HEK293 (cell line): Measurements from ENCODE around the gene LYPLAL1.

Experiments
- CTCF ChIA-PET: fragments of 350-600 bp; formaldehyde crosslinking; extraction: SDS; loops from one replicate; lab custom pipeline; 2021; ENCODE audit warnings: antibody characterized with exemption; lab: Yijun Ruan, JAX
- POLR2A ChIA-PET: fragments of 300-600 bp; formaldehyde crosslinking; extraction: SDS; loops from one replicate; lab custom pipeline; 2020; ENCODE audit warnings: antibody characterized with exemption, inconsistent platforms; lab: Yijun Ruan, JAX
- H3K27ac ChIP-seq: fragments of 200-500 bp; sonication (Bioruptor generic); 2 replicates; pipeline ENCODE4 v1.5.1; 2014; ENCODE audit warnings: low read depth, low read length, control low read depth, inconsistent platforms; ENCODE audit errors: extremely low read depth
- H3K36me3 ChIP-seq, 2 experiments: fragments of 200-500 bp in 1 of 2; sonication (Bioruptor generic) in 1 of 2; 1 replicate in 1 of 2; 2 replicates in 1 of 2; pipeline ENCODE4 v1.5.1; 2014 to 2017; ENCODE audit warnings: inconsistent platforms in 2 of 2, low read length in 2 of 2; ENCODE audit not compliant: control insufficient read depth in 2 of 2, insufficient read depth in 1 of 2
- H3K4me1 ChIP-seq: fragments of 200-500 bp; sonication (Bioruptor generic); 2 replicates; pipeline ENCODE4 v1.5.1; 2014; ENCODE audit warnings: mild to moderate bottlenecking, low read length, inconsistent platforms; ENCODE audit not compliant: control insufficient read depth, insufficient read depth
- H3K4me3 ChIP-seq: 2 replicates; pipeline ENCODE4 v1.5.1; 2011; ENCODE audit warnings: low read depth, mild to moderate bottlenecking, control low read depth, low read length, moderate library complexity
- H3K9me3 ChIP-seq: fragments of 200-500 bp; sonication (Bioruptor generic); 2 replicates; pipeline ENCODE4 v1.5.1; 2014; ENCODE audit warnings: low read depth, low read length, inconsistent platforms; ENCODE audit not compliant: control insufficient read depth, insufficient read depth
- FEZF1 ChIP-seq: fragments of 450-650 bp; formaldehyde crosslinking; IDR thresholded peaks from 2 replicates; pipeline ENCODE4 v1.5.1; 2016; ENCODE audit warnings: missing biosample characterization, missing genetic modification characterization
- GLI4 ChIP-seq: fragments of 450-650 bp; formaldehyde crosslinking; IDR thresholded peaks from 2 replicates; pipeline ENCODE4 v1.5.1; 2016; ENCODE audit warnings: missing biosample characterization, missing genetic modification characterization
- SP2 ChIP-seq: fragments of 450-650 bp; formaldehyde crosslinking; IDR thresholded peaks from 2 replicates; pipeline ENCODE4 v1.5.1; 2016; ENCODE audit warnings: missing biosample characterization, missing genetic modification characterization
- TCF7L2 ChIP-seq: IDR thresholded peaks from 2 replicates; pipeline ENCODE4 v1.6.1; 2011; ENCODE audit warnings: low read depth, mild to moderate bottlenecking, inconsistent platforms, low read length, moderate library complexity, borderline replicate concordance
- ZBTB8A ChIP-seq: fragments of 450-650 bp; formaldehyde crosslinking; IDR thresholded peaks from 2 replicates; pipeline ENCODE4 v1.5.1; 2016; ENCODE audit warnings: missing biosample characterization, missing genetic modification characterization
- ZNF19 ChIP-seq: fragments of 450-650 bp; formaldehyde crosslinking; IDR thresholded peaks from 2 replicates; pipeline ENCODE4; 2016; ENCODE audit warnings: missing biosample characterization, missing genetic modification characterization, low read depth
- ZNF2 ChIP-seq: fragments of 450-650 bp; formaldehyde crosslinking; IDR thresholded peaks from 2 replicates; pipeline ENCODE4 v1.5.1; 2016; ENCODE audit warnings: missing biosample characterization, missing genetic modification characterization
- ZNF202 ChIP-seq: fragments of 450-650 bp; formaldehyde crosslinking; IDR thresholded peaks from 2 replicates; pipeline ENCODE4 v1.5.1; 2016; ENCODE audit warnings: missing biosample characterization, missing genetic modification characterization, borderline replicate concordance
- ZNF223 ChIP-seq: fragments of 450-650 bp; formaldehyde crosslinking; IDR thresholded peaks from 2 replicates; pipeline ENCODE4 v1.5.1; 2016; ENCODE audit warnings: missing biosample characterization, missing genetic modification characterization
- ZNF292 ChIP-seq: fragments of 450-650 bp; formaldehyde crosslinking; IDR thresholded peaks from 2 replicates; pipeline ENCODE4 v1.5.1; 2016; ENCODE audit warnings: low read depth, missing biosample characterization, missing genetic modification characterization, borderline replicate concordance
- ZNF354C ChIP-seq: fragments of 450-650 bp; formaldehyde crosslinking; IDR thresholded peaks from 2 replicates; pipeline ENCODE4 v1.5.1; 2016; ENCODE audit warnings: missing biosample characterization, missing genetic modification characterization, low read depth, borderline replicate concordance
- ZNF394 ChIP-seq: fragments of 450-650 bp; formaldehyde crosslinking; IDR thresholded peaks from 2 replicates; pipeline ENCODE4 v1.5.1; 2016; ENCODE audit warnings: missing biosample characterization, missing genetic modification characterization, mild to moderate bottlenecking, moderate library complexity, borderline replicate concordance
- ZNF433 ChIP-seq: fragments of 450-650 bp; formaldehyde crosslinking; IDR thresholded peaks from 2 replicates; pipeline ENCODE4 v1.5.1; 2016; ENCODE audit warnings: missing biosample characterization, missing genetic modification characterization, low read depth
- ZNF501 ChIP-seq: fragments of 450-650 bp; formaldehyde crosslinking; IDR thresholded peaks from 2 replicates; pipeline ENCODE4 v1.5.1; 2016; ENCODE audit warnings: missing biosample characterization, missing genetic modification characterization
- ZNF530 ChIP-seq: fragments of 450-650 bp; formaldehyde crosslinking; IDR thresholded peaks from 2 replicates; pipeline ENCODE4 v1.5.1; 2016; ENCODE audit warnings: low read depth, missing biosample characterization, missing genetic modification characterization
- ZNF626 ChIP-seq: fragments of 450-650 bp; sonication (Bioruptor Pico); formaldehyde crosslinking; IDR thresholded peaks from 2 replicates; pipeline ENCODE4 v1.5.1; 2018; ENCODE audit warnings: missing biosample characterization, missing genetic modification characterization, inconsistent platforms
- ZNF837 ChIP-seq: fragments of 450-650 bp; formaldehyde crosslinking; IDR thresholded peaks from 2 replicates; pipeline ENCODE4 v1.5.1; 2016; ENCODE audit warnings: missing biosample characterization, missing genetic modification characterization
- TF ChIP-seq, protein P1 (sequence below): fragments of 450-650 bp; formaldehyde crosslinking; IDR thresholded peaks from 2 replicates; pipeline ENCODE4 v1.5.1; 2016; ENCODE audit warnings: missing biosample characterization, missing genetic modification characterization
- TF ChIP-seq, protein P2 (sequence below): fragments of 450-650 bp; formaldehyde crosslinking; IDR thresholded peaks from 2 replicates; pipeline ENCODE4 v1.5.1; 2016; ENCODE audit warnings: missing biosample characterization, missing genetic modification characterization
- TF ChIP-seq, protein P3 (sequence below): fragments of 450-650 bp; formaldehyde crosslinking; IDR thresholded peaks from 2 replicates; pipeline ENCODE4 v1.5.1; 2016; ENCODE audit warnings: missing biosample characterization, missing genetic modification characterization
- TF ChIP-seq, protein P4 (sequence below): fragments of 450-650 bp; formaldehyde crosslinking; IDR thresholded peaks from 2 replicates; pipeline ENCODE4 v1.5.1; 2016; ENCODE audit warnings: missing biosample characterization, missing genetic modification characterization
- TF ChIP-seq, protein P5 (sequence below): fragments of 450-650 bp; formaldehyde crosslinking; optimal IDR thresholded peaks from 2 replicates; pipeline ENCODE3; 2016; ENCODE audit warnings: missing biosample characterization, mild to moderate bottlenecking, missing genetic modification characterization
- TF ChIP-seq, protein P6 (sequence below): fragments of 450-650 bp; formaldehyde crosslinking; IDR thresholded peaks from 2 replicates; pipeline ENCODE4 v1.5.1; 2016; ENCODE audit warnings: missing biosample characterization, missing genetic modification characterization
- TF ChIP-seq, protein P7 (sequence below): fragments of 450-650 bp; formaldehyde crosslinking; IDR thresholded peaks from 2 replicates; pipeline ENCODE4 v1.5.1; 2016; ENCODE audit warnings: missing biosample characterization, missing genetic modification characterization

Gene LYPLAL1

DNA sequence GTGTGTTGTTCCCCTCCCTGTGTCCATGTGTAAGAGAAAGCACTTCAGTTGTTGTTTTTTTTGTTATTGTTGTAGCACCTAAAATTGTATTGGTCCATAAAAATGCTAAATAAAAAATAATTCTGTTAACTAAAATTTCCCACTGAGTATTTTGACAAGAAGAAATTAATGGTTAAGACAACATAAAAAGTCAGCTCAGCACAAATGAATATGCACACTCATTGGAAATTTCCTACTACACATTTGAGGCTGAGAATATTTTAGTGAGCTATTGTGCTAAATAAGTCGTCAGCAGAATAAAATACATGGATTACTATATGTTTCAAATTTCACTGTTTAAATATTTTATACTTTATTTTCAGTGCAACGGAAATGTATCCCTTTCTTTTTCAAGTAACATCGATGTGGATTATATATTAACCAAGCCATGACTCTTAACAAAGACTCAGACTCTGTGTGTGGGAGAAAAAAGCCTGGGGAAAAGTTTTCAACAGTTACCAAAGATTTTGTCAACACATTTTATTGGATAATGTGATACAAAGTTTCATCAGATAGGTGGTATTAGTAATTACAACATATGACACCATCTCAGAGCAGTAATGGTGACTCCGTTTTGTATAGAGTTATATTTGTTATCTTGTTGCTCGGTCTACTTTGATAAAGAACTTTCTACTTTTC is 63.4 kb downstream of the LYPLAL1 start:
- H3K27ac ChIP-seq, result no peak overlapping the region
- no peaks in the 10 kb centered on the region for H3K4me1 ChIP-seq
- POLR2A ChIA-PET, result no interaction called here
- H3K4me3 ChIP-seq, result no peak overlapping the region
- no peak for TF ChIP-seq ZNF2 (tag by site-specific recombination)
- TF ChIP-seq, protein P1, sequence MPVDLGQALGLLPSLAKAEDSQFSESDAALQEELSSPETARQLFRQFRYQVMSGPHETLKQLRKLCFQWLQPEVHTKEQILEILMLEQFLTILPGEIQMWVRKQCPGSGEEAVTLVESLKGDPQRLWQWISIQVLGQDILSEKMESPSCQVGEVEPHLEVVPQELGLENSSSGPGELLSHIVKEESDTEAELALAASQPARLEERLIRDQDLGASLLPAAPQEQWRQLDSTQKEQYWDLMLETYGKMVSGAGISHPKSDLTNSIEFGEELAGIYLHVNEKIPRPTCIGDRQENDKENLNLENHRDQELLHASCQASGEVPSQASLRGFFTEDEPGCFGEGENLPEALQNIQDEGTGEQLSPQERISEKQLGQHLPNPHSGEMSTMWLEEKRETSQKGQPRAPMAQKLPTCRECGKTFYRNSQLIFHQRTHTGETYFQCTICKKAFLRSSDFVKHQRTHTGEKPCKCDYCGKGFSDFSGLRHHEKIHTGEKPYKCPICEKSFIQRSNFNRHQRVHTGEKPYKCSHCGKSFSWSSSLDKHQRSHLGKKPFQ (tag by site-specific recombination), result no peak
- no peak for TF ChIP-seq ZNF626
- TF ChIP-seq ZNF292 (tag by site-specific recombination), result no peak
- TF ChIP-seq, protein P2, sequence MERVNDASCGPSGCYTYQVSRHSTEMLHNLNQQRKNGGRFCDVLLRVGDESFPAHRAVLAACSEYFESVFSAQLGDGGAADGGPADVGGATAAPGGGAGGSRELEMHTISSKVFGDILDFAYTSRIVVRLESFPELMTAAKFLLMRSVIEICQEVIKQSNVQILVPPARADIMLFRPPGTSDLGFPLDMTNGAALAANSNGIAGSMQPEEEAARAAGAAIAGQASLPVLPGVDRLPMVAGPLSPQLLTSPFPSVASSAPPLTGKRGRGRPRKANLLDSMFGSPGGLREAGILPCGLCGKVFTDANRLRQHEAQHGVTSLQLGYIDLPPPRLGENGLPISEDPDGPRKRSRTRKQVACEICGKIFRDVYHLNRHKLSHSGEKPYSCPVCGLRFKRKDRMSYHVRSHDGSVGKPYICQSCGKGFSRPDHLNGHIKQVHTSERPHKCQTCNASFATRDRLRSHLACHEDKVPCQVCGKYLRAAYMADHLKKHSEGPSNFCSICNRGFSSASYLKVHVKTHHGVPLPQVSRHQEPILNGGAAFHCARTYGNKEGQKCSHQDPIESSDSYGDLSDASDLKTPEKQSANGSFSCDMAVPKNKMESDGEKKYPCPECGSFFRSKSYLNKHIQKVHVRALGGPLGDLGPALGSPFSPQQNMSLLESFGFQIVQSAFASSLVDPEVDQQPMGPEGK (tag by site-specific recombination), result no peak
- TF ChIP-seq SP2 (tag by site-specific recombination), result no peak
- TF ChIP-seq, protein P3, sequence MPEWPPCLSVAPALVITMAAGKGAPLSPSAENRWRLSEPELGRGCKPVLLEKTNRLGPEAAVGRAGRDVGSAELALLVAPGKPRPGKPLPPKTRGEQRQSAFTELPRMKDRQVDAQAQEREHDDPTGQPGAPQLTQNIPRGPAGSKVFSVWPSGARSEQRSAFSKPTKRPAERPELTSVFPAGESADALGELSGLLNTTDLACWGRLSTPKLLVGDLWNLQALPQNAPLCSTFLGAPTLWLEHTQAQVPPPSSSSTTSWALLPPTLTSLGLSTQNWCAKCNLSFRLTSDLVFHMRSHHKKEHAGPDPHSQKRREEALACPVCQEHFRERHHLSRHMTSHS (tag by site-specific recombination), result no peak
- TF ChIP-seq ZNF433 (tag by site-specific recombination), result no peak
- TF ChIP-seq, protein P4, sequence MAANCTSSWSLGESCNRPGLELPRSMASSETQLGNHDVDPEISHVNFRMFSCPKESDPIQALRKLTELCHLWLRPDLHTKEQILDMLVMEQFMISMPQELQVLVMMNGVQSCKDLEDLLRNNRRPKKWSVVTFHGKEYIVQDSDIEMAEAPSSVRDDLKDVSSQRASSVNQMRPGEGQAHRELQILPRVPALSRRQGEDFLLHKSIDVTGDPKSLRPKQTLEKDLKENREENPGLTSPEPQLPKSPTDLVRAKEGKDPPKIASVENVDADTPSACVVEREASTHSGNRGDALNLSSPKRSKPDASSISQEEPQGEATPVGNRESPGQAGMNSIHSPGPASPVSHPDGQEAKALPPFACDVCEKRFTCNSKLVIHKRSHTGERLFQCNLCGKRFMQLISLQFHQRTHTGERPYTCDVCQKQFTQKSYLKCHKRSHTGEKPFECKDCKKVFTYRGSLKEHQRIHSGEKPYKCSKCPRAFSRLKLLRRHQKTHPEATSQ (tag by site-specific recombination), result no peak
- H3K36me3 ChIP-seq, result no peaks in the 10 kb centered on the region
- CTCF ChIA-PET, result no interaction called here
- H3K9me3 ChIP-seq, result no peaks in the 10 kb centered on the region

DNA sequence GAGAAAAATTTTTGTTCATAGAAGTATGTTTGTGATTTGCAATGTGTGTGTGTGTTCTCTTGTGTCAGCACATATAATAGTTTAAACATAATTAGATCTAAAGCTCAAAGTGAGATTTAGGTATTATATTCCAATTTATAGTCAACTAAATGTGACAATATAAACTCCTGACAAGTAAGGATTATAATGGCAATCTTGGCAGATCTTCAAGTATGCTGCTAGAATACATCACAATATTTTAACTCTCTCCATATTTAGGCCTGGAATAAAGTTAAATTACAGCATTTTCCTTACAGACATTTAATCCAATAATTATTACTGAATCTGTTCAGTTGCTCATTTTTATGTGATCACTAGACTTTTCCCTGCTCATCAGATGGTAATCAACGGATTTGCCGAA is 65.8 kb downstream of the LYPLAL1 start:
- ChIA-PET POLR2A (no interaction called here), CTCF (no interaction called here)
- Histone ChIP-seq H3K4me3 (no peak overlapping the region), H3K9me3 (no peaks in the 10 kb centered on the region), H3K27ac (no peak overlapping the region), H3K4me1 (no peaks in the 10 kb centered on the region), H3K36me3 (no peaks in the 10 kb centered on the region)
- TF ChIP-seq TCF7L2 (no peak), ZNF292 (tag by site-specific recombination) (no peak), ZBTB8A (tag by site-specific recombination) (no peak), ZNF530 (no peak), ZNF501 (tag by site-specific recombination) (no peak), ZNF837 (tag by site-specific recombination) (no peak), ZNF394 (tag by site-specific recombination) (no peak), FEZF1 (tag by site-specific recombination) (no peak), ZNF202 (tag by site-specific recombination) (no peak), GLI4 (tag by site-specific recombination) (no peak), ZNF354C (tag by site-specific recombination) (no peak), ZNF19 (tag by site-specific recombination) (no peak), ZNF223 (tag by site-specific recombination) (no peak)
- TF ChIP-seq, protein P5, sequence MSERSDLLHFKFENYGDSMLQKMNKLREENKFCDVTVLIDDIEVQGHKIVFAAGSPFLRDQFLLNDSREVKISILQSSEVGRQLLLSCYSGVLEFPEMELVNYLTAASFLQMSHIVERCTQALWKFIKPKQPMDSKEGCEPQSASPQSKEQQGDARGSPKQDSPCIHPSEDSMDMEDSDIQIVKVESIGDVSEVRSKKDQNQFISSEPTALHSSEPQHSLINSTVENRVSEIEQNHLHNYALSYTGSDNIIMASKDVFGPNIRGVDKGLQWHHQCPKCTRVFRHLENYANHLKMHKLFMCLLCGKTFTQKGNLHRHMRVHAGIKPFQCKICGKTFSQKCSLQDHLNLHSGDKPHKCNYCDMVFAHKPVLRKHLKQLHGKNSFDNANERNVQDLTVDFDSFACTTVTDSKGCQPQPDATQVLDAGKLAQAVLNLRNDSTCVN (tag by site-specific recombination), result no peak
- TF ChIP-seq, protein P6, sequence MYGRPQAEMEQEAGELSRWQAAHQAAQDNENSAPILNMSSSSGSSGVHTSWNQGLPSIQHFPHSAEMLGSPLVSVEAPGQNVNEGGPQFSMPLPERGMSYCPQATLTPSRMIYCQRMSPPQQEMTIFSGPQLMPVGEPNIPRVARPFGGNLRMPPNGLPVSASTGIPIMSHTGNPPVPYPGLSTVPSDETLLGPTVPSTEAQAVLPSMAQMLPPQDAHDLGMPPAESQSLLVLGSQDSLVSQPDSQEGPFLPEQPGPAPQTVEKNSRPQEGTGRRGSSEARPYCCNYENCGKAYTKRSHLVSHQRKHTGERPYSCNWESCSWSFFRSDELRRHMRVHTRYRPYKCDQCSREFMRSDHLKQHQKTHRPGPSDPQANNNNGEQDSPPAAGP (tag by site-specific recombination), result no peak
- TF ChIP-seq, protein P7, sequence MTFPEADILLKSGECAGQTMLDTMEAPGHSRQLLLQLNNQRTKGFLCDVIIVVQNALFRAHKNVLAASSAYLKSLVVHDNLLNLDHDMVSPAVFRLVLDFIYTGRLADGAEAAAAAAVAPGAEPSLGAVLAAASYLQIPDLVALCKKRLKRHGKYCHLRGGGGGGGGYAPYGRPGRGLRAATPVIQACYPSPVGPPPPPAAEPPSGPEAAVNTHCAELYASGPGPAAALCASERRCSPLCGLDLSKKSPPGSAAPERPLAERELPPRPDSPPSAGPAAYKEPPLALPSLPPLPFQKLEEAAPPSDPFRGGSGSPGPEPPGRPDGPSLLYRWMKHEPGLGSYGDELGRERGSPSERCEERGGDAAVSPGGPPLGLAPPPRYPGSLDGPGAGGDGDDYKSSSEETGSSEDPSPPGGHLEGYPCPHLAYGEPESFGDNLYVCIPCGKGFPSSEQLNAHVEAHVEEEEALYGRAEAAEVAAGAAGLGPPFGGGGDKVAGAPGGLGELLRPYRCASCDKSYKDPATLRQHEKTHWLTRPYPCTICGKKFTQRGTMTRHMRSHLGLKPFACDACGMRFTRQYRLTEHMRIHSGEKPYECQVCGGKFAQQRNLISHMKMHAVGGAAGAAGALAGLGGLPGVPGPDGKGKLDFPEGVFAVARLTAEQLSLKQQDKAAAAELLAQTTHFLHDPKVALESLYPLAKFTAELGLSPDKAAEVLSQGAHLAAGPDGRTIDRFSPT (tag by site-specific recombination), result no peak
